Hepatic stellate cell (primary cell): ENCODE results near the gene SLC35A5.
"Not testable (repeated sequence)": the region's sequence is repeated elsewhere in the genome, so short reads cannot be mapped to it uniquely, and the experiment has no call there.

ENCODE experiments used
- DNase-seq: peaks from one replicate; pipeline ENCODE4 v3.0.0; 2011; ENCODE audit warnings: low spot score

Gene SLC35A5

GRCh38 chr3:112561734-112562529 lies at the start of gene SLC35A5, which contains the start of gene ATG3:
Gene SLC35A5 (plus strand): TSS chr3:112562045. CDS start chr3:112563404, 1,359 bp downstream.
Gene ATG3 (minus strand): TSS chr3:112561962. CDS start chr3:112561528, 434 bp downstream.
- DNase-seq, result peak; percentile 96

GRCh38 chr3:112512320-112512719 lies 49.5 kb upstream of the SLC35A5 start:
- DNase-seq, result no peak

GRCh38 chr3:112514527-112515128 lies 47.2 kb upstream of the SLC35A5 start:
- no peak for DNase-seq

GRCh38 chr3:112518970-112519369 lies 42.9 kb upstream of the SLC35A5 start:
- DNase-seq, result not testable (repeated sequence)

GRCh38 chr3:112519424-112520001 lies 42.3 kb upstream of the SLC35A5 start:
- DNase-seq, result peak; percentile 26

- not testable (repeated sequence) for DNase-seq
Measured at GRCh38 chr3:112524127-112524526, 37.7 kb upstream of the SLC35A5 start.

- no peak for DNase-seq
Measured at GRCh38 chr3:112530573-112530972, 31.3 kb upstream of the SLC35A5 start.

- peak; percentile 11 for DNase-seq
Measured at GRCh38 chr3:112531358-112531781, 30.5 kb upstream of the SLC35A5 start.

GRCh38 chr3:112539825-112540650 lies 21.8 kb upstream of the SLC35A5 start:
- DNase-seq, result no peak

- DNase-seq, result no peak
Measured at GRCh38 chr3:112546216-112546759, 15.6 kb upstream of the SLC35A5 start.

GRCh38 chr3:112550859-112551258 lies 11.0 kb upstream of the SLC35A5 start:
- no peak for DNase-seq

GRCh38 chr3:112555535-112556170 lies 6.2 kb upstream of the SLC35A5 start:
- DNase-seq, result no peak

- no peak for DNase-seq
Measured at GRCh38 chr3:112557976-112558375, 3.9 kb upstream of the SLC35A5 start.

GRCh38 chr3:112560307-112560706 lies 1.5 kb upstream of the SLC35A5 start:
- no peak for DNase-seq

- peak; percentile 65 for DNase-seq
Measured at GRCh38 chr3:112560721-112561483, 943 bp upstream of the SLC35A5 start.

- peak; percentile 37 for DNase-seq
Measured at GRCh38 chr3:112561484-112561733, 436 bp upstream of the SLC35A5 start.

GRCh38 chr3:112564247-112564939 lies 2.5 kb downstream of the SLC35A5 start:
- DNase-seq, result not testable (repeated sequence)

- DNase-seq, result no peak
Measured at GRCh38 chr3:112564940-112565305, 3.1 kb downstream of the SLC35A5 start.

GRCh38 chr3:112568642-112569041 lies 6.8 kb downstream of the SLC35A5 start:
- no peak for DNase-seq

- no peak for DNase-seq
Measured at GRCh38 chr3:112569265-112569664, 7.4 kb downstream of the SLC35A5 start.
